Measurements from ENCODE around the gene ALKBH4.
"Not testable (repeated sequence)": the region's sequence is repeated elsewhere in the genome, so short reads cannot be mapped to it uniquely, and the experiment has no call there.

Gene ALKBH4

DNA sequence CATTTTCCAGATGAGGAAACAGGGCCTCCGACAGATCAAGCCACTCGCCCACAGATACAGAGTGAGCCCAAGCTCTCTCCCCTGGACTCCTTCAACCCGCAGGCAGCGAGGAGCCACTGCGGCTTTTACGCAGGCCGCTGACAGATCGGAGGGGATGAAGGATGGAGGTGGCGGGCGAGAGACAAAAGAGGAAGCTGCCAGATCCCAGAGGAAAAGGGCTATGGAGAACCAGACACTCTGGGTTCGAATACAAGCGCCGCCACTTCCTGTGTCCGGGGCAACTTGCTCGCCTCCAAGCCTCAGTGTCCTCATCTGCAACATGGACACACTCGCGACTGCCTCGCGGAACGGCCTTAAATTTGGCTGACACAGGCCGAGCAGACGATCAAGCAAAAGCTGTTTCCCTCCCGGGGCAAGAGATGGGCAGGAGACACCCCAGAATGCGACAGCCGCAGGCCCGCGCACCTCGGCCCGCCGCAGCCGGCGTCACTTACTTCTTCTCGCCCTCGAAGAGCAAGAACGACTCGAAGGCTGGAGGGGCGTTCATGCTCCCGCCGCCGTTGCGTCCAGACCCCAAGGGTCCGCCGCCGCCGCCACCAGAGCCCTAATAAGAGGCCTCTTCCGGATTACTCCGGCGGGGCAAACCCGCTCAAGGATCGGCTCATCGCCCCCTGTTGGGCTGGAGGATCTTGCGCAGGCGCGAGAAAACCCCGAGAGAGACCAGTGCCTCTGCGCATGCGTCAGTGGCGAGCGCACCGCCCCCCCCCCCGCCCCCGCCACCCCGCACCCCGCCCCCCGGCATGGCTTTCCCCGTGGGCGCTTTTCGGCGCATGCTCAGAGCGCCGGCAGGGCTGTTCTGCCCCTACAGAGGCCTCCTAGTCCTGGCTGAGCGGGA, 13.9 kb upstream of the ALKBH4 start, which contains the start of gene POLR2J:
Gene POLR2J (minus strand): TSS at position 609 of the 895 bp plus-strand sequence. CDS start 62 bp downstream, at position 547.
- in situ Hi-C loops (cut with MboI; ENCODE audit: low sequenced_read_pairs), result not testable (repeated sequence)

- in situ Hi-C loops (cut with MboI; ENCODE audit: low sequenced_read_pairs), result not testable (repeated sequence)
These were observed 10.2 kb upstream of the ALKBH4 start for GRCh38 chr7:102474736-102475435.

GRCh38 chr7:102474116-102474515, 9.5 kb upstream of the ALKBH4 start:
- in situ Hi-C loops (cut with MboI; ENCODE audit: low sequenced_read_pairs), result not testable (repeated sequence)

GRCh38 chr7:102473271-102473991, 8.8 kb upstream of the ALKBH4 start:
- in situ Hi-C loops (cut with MboI; ENCODE audit: low sequenced_read_pairs), result no loop called here

- in situ Hi-C loops (cut with MboI; ENCODE audit: low sequenced_read_pairs), result no loop called here
These were observed 7.7 kb upstream of the ALKBH4 start for GRCh38 chr7:102472126-102473041.

- in situ Hi-C loops (cut with MboI; ENCODE audit: low sequenced_read_pairs), result no loop called here
These were observed 7.1 kb upstream of the ALKBH4 start for GRCh38 chr7:102471791-102472125.

DNA sequence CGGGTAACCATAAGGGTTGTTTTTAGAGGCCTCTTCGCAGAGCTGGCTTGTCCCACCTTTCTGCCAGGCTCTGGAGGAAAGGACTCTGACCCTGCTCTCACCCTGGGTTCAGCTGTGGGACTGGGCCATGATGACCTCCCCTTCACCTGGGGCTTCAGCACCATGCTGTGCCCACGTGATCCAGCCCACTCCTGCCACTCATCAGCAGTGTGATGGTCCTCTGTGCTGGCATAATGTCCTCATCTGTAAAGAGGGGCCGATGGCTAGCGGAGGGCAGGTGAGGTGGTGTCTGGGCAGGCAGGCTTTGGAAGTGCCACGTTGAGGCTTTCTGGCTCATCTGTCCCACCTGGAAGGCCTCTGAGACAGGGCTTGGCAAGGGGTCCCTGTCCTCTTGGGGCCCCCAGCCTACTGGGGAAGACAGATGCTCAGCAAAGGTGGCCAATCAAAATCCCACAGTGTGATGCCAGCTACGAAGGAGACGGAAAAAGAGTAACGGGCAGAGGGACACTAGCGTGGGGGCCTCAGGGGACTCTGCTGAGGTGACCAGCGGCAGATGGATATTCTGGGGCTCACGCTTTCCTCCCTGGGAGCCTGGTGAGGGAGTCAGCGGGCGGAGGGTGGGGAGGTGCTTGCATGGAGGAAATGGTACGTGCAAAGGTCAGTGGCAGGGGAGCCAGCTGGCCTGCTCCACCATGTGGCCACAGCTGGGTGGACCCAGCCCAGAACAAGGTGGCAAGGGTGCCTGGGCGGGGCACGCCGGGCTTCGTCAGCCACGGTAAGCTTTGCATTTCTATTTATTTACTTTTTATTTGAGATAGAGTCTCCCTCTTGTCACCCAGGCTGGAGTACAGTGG, 5.5 kb upstream of the ALKBH4 start:
- in situ Hi-C loops (cut with MboI; ENCODE audit: low sequenced_read_pairs), result loop anchor here (10.0 kb wide), 1 partner anchor 185 kb away; the partner anchor contains the start of gene SH2B2

GRCh38 chr7:102469351-102469971, 4.8 kb upstream of the ALKBH4 start:
- in situ Hi-C loops (cut with MboI; ENCODE audit: low sequenced_read_pairs), result loop anchor here (10.0 kb wide), 1 partner anchor 185 kb away; the partner anchor contains the start of gene SH2B2

DNA sequence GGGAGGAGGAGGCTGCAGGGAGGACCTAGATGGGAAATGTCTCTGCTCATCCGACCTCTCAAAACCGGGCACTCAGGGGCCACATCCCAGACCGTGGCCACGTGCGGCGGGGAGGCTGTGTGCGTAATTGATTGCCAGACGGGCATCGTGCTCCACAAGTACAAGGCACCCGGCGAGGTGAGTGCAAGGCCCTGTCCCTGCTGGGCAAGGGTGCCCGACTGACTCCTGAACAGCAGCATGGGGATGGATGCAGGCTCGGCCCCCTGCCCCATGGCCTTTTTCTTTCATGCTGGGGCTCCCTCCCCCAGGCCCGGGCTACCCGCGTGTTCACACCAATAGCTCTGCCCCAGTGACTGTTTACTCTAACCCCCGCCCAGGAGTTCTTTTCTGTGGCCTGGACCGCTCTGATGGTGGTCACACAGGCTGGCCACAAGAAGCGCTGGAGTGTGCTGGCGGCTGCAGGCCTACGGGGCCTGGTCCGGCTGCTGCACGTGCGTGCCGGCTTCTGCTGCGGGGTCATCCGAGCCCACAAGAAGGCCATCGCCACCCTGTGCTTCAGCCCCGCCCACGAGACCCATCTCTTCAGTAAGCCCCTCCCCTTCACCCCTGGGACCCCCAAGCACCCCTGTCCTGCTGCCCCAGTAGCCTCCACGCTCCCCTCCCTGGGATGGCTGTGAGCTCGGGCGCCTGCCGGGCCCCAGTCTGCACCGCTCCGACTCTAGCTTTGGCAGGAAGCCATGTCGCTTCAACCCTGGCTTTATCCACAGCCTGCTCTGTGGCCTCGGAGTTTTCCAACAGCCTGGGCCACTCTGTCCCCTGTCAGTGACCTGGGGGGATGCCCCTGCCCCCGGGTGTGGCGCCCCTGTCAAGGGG, 4.1 kb upstream of the ALKBH4 start:
- in situ Hi-C loops (cut with MboI; ENCODE audit: low sequenced_read_pairs), result loop anchor here (10.0 kb wide), 1 partner anchor 184 kb away; the partner anchor contains the start of gene SH2B2

- in situ Hi-C loops (cut with MboI; ENCODE audit: low sequenced_read_pairs), result loop anchor here (10.0 kb wide), 1 partner anchor 183 kb away; the partner anchor contains the start of gene SH2B2
These were observed 3.2 kb upstream of the ALKBH4 start for GRCh38 chr7:102467581-102468477.

- in situ Hi-C loops (cut with MboI; ENCODE audit: low sequenced_read_pairs), result loop anchor here (10.0 kb wide), 1 partner anchor 181 kb away; the partner anchor contains the start of gene SH2B2
These were observed 1.4 kb upstream of the ALKBH4 start for GRCh38 chr7:102466097-102466496.

GRCh38 chr7:102463841-102464576, 654 bp downstream of the ALKBH4 start:
- in situ Hi-C loops (cut with MboI; ENCODE audit: low sequenced_read_pairs), result loop anchor here (10.0 kb wide), 1 partner anchor 179 kb away; the partner anchor contains the start of gene SH2B2

DNA sequence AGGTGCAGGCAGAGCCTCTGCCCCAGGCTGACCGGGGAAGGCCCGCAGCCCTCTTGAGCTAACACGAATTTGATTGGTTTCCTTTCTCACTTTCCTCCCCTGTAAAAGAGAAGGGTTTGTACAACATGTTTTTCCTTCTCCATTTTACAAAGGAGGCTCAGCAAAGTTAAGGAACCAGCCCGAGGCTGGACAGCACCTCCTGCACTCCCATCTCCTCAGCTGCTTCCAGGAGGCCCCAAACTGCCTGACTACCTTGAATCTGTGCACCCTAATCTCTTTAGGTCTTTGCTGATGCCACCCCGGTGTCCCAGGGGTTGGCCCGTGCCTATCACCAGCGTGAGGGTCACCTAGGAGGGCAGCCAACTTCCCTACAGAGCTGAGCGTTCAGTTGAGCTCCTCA, 4.2 kb downstream of the ALKBH4 start:
- in situ Hi-C loops (cut with MboI; ENCODE audit: low sequenced_read_pairs), result loop anchor here (10.0 kb wide), 1 partner anchor 176 kb away; the partner anchor contains the start of gene SH2B2

GRCh38 chr7:102459221-102459844, 5.3 kb downstream of the ALKBH4 start:
- in situ Hi-C loops (cut with MboI; ENCODE audit: low sequenced_read_pairs), result no loop called here

- in situ Hi-C loops (cut with MboI; ENCODE audit: low sequenced_read_pairs), result no loop called here
These were observed 7.2 kb downstream of the ALKBH4 start for GRCh38 chr7:102457352-102457924.
